DMS79 (cell line): ENCODE data around the gene RBM47.
"Not testable (repeated sequence)": the region's sequence is repeated elsewhere in the genome, so short reads cannot be mapped to it uniquely, and the experiment has no call there.

ENCODE experiments used
- DNase-seq: peaks from one replicate; lab custom pipeline; 2025; lab: John Stamatoyannopoulos, UW

RBM47 gene

DNA sequence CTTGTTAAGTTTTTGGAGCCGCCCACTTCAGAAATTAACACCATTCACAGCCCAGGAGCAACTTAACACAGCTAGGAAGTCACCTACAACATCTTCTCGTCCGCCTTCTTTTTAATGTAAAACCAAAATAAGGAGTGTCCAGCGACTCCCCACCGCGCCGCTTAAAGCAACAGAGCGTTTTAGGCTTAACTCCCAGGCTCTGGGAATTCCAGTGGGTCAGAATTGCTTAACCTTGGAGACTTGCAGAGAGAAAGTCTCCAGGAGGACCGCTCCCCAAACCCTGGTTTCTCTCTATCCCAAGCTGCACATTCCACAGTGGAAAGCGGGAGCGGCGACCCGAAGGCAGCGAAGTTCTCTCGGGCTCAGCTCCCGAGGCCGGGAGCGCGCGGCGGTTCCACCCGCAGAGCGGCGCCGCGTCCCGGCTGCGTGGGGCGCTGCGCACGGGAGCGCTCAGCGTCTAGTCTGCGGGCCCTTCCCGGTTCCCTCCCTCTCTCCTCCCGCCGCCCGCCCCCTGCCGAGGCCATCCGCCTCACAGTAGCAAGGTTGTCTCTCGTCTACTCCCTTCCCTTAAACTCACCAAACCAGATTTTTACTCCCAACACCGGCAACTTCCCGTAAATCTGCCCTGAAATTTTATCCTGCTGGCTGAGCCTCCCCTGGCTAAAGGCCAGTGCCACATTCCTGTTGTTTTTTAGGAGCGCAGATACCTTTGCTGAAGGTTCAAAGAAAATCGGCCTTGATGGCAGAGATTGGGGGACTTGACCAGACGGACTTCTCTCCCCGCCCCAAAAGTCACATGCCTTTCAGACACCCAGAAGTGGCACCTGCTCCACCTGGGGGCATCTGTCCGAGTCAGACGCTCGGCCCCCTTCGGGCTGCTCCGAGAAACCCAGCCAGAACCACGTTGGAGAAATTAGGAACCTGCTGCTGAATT lies at the start of gene RBM47:
Gene RBM47, minus strand, starts transcription at position 464 of the 934 bp plus-strand sequence. CDS start 190,971 bp downstream, outside the sequence.
- no peak for DNase-seq

GRCh38 chr4:40678421-40678820 lies 48.8 kb upstream of the RBM47 start:
- no peak for DNase-seq

GRCh38 chr4:40675166-40675565 lies 45.5 kb upstream of the RBM47 start:
- peak; percentile 11 for DNase-seq

GRCh38 chr4:40672528-40673522 lies 43.2 kb upstream of the RBM47 start:
- no peak for DNase-seq

DNA sequence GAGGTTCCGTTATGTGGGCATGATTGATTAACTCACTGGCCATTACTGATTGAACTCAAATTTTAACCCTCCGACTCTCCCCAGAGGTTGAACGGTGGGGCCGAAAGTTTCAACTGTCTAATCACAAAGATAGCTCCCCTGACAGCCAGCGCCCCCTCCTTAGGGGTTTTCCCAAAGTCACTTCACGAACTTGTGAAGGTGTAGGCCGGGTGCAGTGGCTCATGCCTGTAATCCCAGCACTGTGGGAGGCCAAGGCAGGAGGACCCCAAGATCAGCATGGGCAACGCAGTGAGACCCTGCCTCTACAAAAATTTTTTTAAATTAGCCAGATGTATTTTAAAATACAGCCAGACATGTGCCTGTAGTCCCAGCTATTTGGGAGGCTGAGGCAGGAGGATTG lies 39.8 kb upstream of the RBM47 start:
- no peak for DNase-seq

DNA sequence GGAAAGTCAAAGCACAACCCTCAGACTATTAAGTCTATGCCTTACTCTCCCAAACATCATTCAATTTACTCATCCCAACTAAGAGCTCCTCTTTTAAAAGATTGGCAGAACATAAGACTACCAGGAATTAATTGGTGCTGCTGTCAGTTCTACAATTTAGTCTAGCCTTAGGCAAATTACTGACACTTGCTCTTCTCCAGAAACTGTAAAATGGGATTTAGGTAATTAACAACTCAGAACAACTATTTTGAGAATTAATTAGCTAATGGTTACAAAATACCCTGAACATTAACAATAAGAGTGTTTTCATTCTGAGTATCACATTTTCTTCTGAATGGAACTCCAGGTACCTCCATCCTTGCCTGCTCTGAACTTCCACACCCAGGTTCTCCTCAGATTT lies 36.2 kb upstream of the RBM47 start:
- DNase-seq = no peak

- peak; percentile 86 for DNase-seq
Measured at GRCh38 chr4:40662962-40663604, 33.4 kb upstream of the RBM47 start.

GRCh38 chr4:40661803-40662202 lies 32.1 kb upstream of the RBM47 start:
- no peak for DNase-seq

DNA sequence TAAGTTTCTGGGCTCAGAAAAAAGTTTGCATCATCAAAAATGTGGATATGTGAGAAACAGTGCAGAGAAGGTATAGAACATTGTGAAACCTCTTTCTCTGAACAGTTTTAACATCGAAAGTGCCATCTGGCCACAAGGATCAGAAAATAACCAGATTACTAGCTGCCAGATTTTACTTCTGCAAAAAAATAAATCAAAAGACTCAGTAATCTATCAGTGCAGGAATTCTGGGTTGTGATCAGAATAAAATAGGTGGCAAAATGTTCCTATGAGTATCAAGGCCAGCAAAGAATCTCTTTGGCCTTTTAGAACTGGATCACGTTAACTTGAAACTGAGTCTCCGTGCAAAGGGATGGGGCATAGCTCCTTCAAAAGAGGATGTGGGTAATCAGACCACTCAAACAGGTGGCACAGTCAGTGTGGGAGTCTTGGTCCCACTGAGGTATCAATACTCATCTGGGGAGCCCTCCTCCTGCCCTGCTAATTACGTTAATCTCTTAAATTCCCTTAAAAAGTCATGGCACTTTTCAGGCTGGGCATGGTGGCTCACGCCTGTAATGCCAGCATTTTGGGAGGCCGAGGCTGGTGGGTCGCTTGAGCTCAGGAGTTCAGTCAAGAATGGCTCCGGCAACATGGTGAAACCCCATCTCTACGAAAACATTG lies 26.7 kb upstream of the RBM47 start:
- DNase-seq = no peak

DNA sequence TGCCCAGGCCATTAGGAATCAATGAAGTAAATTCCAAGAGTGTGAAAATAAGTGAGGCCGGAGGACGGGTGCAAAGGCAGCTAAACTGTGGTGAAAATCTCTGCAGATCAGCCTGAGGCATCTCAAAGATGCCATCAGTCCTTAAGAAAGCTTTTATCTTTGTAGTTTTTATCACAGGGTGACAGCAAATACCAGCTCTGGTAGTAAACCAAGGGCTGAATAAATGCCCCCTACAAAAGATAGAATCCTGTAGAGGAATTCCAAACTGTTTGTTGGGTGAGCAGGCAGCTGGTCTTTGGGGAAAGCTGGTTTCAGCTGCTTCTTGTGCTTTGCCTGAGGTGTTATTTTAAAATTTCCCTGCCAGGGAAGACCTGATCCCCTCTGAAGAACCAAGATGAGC lies 21.6 kb upstream of the RBM47 start:
- no peak for DNase-seq

GRCh38 chr4:40649321-40649720 lies 19.7 kb upstream of the RBM47 start:
- no peak for DNase-seq

- DNase-seq = no peak
Measured at GRCh38 chr4:40648742-40649281, 19.1 kb upstream of the RBM47 start.

GRCh38 chr4:40648131-40648530 lies 18.5 kb upstream of the RBM47 start:
- DNase-seq = no peak

GRCh38 chr4:40645586-40645985 lies 15.9 kb upstream of the RBM47 start:
- DNase-seq = no peak

- no peak for DNase-seq
Measured at GRCh38 chr4:40632080-40632479, 2.4 kb upstream of the RBM47 start.

GRCh38 chr4:40630335-40631021 lies 814 bp upstream of the RBM47 start:
- DNase-seq = no peak

GRCh38 chr4:40628888-40629287 lies 776 bp downstream of the RBM47 start:
- DNase-seq = no peak

- not testable (repeated sequence) for DNase-seq
Measured at GRCh38 chr4:40628407-40628806, 1.3 kb downstream of the RBM47 start.

DNA sequence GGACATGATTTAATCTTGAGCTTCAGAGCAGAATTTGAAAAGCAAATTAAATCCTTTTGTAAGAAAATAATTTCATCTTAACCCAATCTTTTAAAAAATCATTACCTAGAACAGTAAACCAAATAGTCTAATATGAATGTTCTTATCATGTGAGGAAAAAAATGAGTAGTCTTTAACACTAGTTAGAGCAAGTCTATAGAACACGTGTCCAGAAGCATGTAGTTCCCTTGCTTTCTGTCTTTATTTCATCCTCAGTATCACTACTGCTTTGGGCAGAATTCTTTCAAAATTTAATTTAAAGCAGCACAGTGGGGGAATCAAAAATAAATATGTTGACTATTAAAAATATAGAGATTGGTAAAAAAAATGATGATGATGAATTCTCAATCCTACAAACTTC lies 2.1 kb downstream of the RBM47 start:
- DNase-seq = no peak

- DNase-seq = no peak
Measured at GRCh38 chr4:40626183-40626990, 3.3 kb downstream of the RBM47 start.
